Measurements from ENCODE around the gene CERT1. TPM values are rescaled to one million over a fixed set of nuclear protein-coding genes. Genes with fewer than 3 reads are reported as not detected.

CERT1 gene
- total and polyA plus RNA-seq, 7 donors, result 14.1 to 63.3 (median 46.6) TPM

- DNase-seq (no peak), ATAC-seq (no peak)
- TF ChIP-seq CTCF (IDR thresholded peaks at IDR 0.05), result no peak
- Histone ChIP-seq H3K4me3 (no peak overlapping the region), H3K9me3 (no peaks in the 10 kb centered on the region), H3K27me3 (ENCODE audit: insufficient read depth in 3 of 3, low read length in 2 of 3) (no peaks in the 10 kb centered on the region), H3K27ac (no peak overlapping the region), H3K36me3 (ENCODE audit: insufficient read depth in 1 of 2, low read depth in 1 of 2) (peaks cover 9 to 99% of the 10 kb centered on the region in 2 donors), H3K4me1 (no peaks in the 10 kb centered on the region)
- intact Hi-C loops (cut with DNase I), result loop anchor here in 1 of 2 donors (10.0 kb wide), 3 partner anchors 235 to 585 kb away; partner anchors contain the start of genes GFM2 and NSA2
- 91 to 95% (median 93%) methylated on average over 2 of the region's 2 CpGs for WGBS, 3 donors
Observed at GRCh38 chr5:75349663-75350062, 161.8 kb downstream of the CERT1 start.

GRCh38 chr5:75348241-75348640 lies 163.2 kb downstream of the CERT1 start:
- WGBS, 3 donors, result 94 to 95% (median 94%) methylated on average over 3 of the region's 3 CpGs
- no peak overlapping the region for H3K27ac ChIP-seq
- TF ChIP-seq CTCF (IDR thresholded peaks at IDR 0.05), result no peak
- ATAC-seq (no peak), DNase-seq (no peak)
- H3K27me3 ChIP-seq (ENCODE audit: insufficient read depth in 3 of 3, low read length in 2 of 3), result no peaks in the 10 kb centered on the region
- H3K4me3 ChIP-seq, result no peak overlapping the region
- peaks cover 9 to 93% of the 10 kb centered on the region in 2 donors for H3K36me3 ChIP-seq (ENCODE audit: insufficient read depth in 1 of 2, low read depth in 1 of 2)
- H3K9me3 ChIP-seq, result no peaks in the 10 kb centered on the region
- intact Hi-C loops (cut with DNase I), result loop anchor here in 1 of 2 donors (10.0 kb wide), 2 partner anchors 337 to 583 kb away; partner anchors contain the start of genes GFM2 and NSA2
- no peaks in the 10 kb centered on the region for H3K4me1 ChIP-seq

- Histone ChIP-seq H3K27ac (no peak overlapping the region), H3K4me1 (peaks cover 8% of the 10 kb centered on the region), H3K27me3 (ENCODE audit: insufficient read depth in 3 of 3, low read length in 2 of 3) (no peaks in the 10 kb centered on the region), H3K4me3 (no peak overlapping the region), H3K36me3 (ENCODE audit: insufficient read depth in 1 of 2, low read depth in 1 of 2) (peaks cover 0 to 40% of the 10 kb centered on the region in 2 donors), H3K9me3 (no peaks in the 10 kb centered on the region)
- ATAC-seq, result no peak
- intact Hi-C loops (cut with DNase I), result loop anchor here in 1 of 2 donors (10.0 kb wide), 2 partner anchors 342 to 578 kb away; partner anchors contain the start of genes GFM2 and NSA2
- no peak for TF ChIP-seq CTCF (IDR thresholded peaks at IDR 0.05)
- DNase-seq, result no peak
- 91 to 96% (median 96%) methylated on average over 4 of the region's 4 CpGs for WGBS, 3 donors
Observed at GRCh38 chr5:75342836-75343235, 168.6 kb downstream of the CERT1 start.

GRCh38 chr5:75341934-75342333 lies 169.5 kb downstream of the CERT1 start:
- ATAC-seq (no peak), DNase-seq (no peak)
- Histone ChIP-seq H3K4me1 (peaks cover 10% of the 10 kb centered on the region), H3K9me3 (no peaks in the 10 kb centered on the region), H3K36me3 (ENCODE audit: insufficient read depth in 1 of 2, low read depth in 1 of 2) (peaks cover 0 to 31% of the 10 kb centered on the region in 2 donors), H3K4me3 (no peak overlapping the region), H3K27ac (no peak overlapping the region), H3K27me3 (ENCODE audit: insufficient read depth in 3 of 3, low read length in 2 of 3) (no peaks in the 10 kb centered on the region)
- WGBS, 3 donors, result 82 to 93% (median 88%) methylated on average over 1 of the region's 1 CpG
- intact Hi-C loops (cut with DNase I), result loop anchor here in 1 of 2 donors (10.0 kb wide), 2 partner anchors 343 to 577 kb away; partner anchors contain the start of genes GFM2 and NSA2
- TF ChIP-seq CTCF (IDR thresholded peaks at IDR 0.05), result no peak
